ENCODE data around the gene PODNL1. TPM values are rescaled to one million over a fixed set of nuclear protein-coding genes. Genes with fewer than 3 reads are reported as not detected.

The PODNL1 gene
- total and polyA plus RNA-seq, 4 donors, result 0.30 to 7.5 (median 3.1) TPM

DNA sequence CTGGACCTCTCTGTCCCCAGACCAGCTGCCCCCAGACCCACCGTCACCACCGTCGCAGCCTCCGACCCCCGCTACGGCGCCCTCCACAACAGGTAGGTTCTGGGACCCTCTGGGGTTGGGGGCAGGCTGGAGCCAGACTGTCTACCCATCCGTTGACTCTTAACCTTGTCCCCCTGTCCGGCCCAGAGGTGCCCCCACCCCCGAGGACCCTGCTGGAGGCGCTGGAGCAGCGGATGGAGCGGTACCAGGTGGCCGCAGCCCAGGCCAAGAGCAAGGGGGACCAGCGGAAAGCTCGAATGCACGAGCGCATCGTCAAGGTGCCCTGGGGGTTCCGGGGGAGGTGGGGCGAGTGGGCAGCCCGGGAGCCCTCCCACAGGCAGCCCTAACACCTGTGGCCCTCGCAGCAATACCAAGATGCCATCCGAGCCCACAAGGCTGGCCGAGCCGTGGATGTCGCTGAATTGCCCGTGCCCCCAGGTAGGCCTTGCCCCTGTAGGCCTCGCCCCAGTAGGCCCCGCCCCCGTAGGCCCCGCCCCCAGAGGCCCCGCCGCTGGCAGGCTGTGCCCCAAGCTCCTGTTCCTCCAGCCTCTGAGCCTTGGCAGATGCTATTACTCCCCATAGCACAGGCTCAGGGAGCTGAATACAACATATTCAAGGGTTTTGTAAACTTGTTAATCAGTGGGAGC, 19.3 kb downstream of the PODNL1 start:
- Histone ChIP-seq H3K9me3 (ENCODE audit: control insufficient read depth, insufficient read depth, low read length) (peaks cover 1% of the 10 kb centered on the region), H3K27me3 (ENCODE audit: control insufficient read depth, insufficient read depth, low read length) (no peaks in the 10 kb centered on the region), H3K4me3 (ENCODE audit: low read depth, low read length) (no peak overlapping the region), H3K36me3 (ENCODE audit: control insufficient read depth, insufficient read depth, low read length) (peaks cover 88% of the 10 kb centered on the region), H3K4me1 (ENCODE audit: control insufficient read depth, insufficient read depth, low read length) (peaks cover 3% of the 10 kb centered on the region), H3K27ac (ENCODE audit: low read depth, low read length) (no peak overlapping the region)
- WGBS (ENCODE audit: insufficient coverage), result 91% methylated on average over 25 of the region's 34 CpGs
- DNase-seq (ENCODE audit: low read depth in 4 of 6, low spot score in 6 of 6), result no peak

- no peaks in the 10 kb centered on the region for H3K27me3 ChIP-seq (ENCODE audit: control insufficient read depth, insufficient read depth, low read length)
- peaks cover 1% of the 10 kb centered on the region for H3K9me3 ChIP-seq (ENCODE audit: control insufficient read depth, insufficient read depth, low read length)
- no peak overlapping the region for H3K27ac ChIP-seq (ENCODE audit: low read depth, low read length)
- 92% methylated on average over 12 of the region's 14 CpGs for WGBS (ENCODE audit: insufficient coverage)
- peaks cover 88% of the 10 kb centered on the region for H3K36me3 ChIP-seq (ENCODE audit: control insufficient read depth, insufficient read depth, low read length)
- H3K4me3 ChIP-seq (ENCODE audit: low read depth, low read length), result no peak overlapping the region
- peaks cover 3% of the 10 kb centered on the region for H3K4me1 ChIP-seq (ENCODE audit: control insufficient read depth, insufficient read depth, low read length)
- DNase-seq (ENCODE audit: low read depth in 4 of 6, low spot score in 6 of 6), result no peak
Observed at GRCh38 chr19:13917888-13918406, 20.3 kb downstream of the PODNL1 start.

- H3K4me1 ChIP-seq (ENCODE audit: control insufficient read depth, insufficient read depth, low read length), result peaks cover 3% of the 10 kb centered on the region
- 83% methylated on average over 1 of the region's 3 CpGs for WGBS (ENCODE audit: insufficient coverage)
- DNase-seq (ENCODE audit: low read depth in 4 of 6, low spot score in 6 of 6), result no peak
- H3K4me3 ChIP-seq (ENCODE audit: low read depth, low read length), result no peak overlapping the region
- H3K36me3 ChIP-seq (ENCODE audit: control insufficient read depth, insufficient read depth, low read length), result peaks cover 85% of the 10 kb centered on the region
- H3K27ac ChIP-seq (ENCODE audit: low read depth, low read length), result no peak overlapping the region
- H3K9me3 ChIP-seq (ENCODE audit: control insufficient read depth, insufficient read depth, low read length), result no peaks in the 10 kb centered on the region
- no peaks in the 10 kb centered on the region for H3K27me3 ChIP-seq (ENCODE audit: control insufficient read depth, insufficient read depth, low read length)
Observed at GRCh38 chr19:13914777-13915176, 23.4 kb downstream of the PODNL1 start.

GRCh38 chr19:13913352-13913751, 24.9 kb downstream of the PODNL1 start:
- Histone ChIP-seq H3K27me3 (ENCODE audit: control insufficient read depth, insufficient read depth, low read length) (no peaks in the 10 kb centered on the region), H3K4me3 (ENCODE audit: low read depth, low read length) (no peak overlapping the region), H3K4me1 (ENCODE audit: control insufficient read depth, insufficient read depth, low read length) (peaks cover 3% of the 10 kb centered on the region), H3K27ac (ENCODE audit: low read depth, low read length) (no peak overlapping the region), H3K36me3 (ENCODE audit: control insufficient read depth, insufficient read depth, low read length) (peaks cover 81% of the 10 kb centered on the region), H3K9me3 (ENCODE audit: control insufficient read depth, insufficient read depth, low read length) (no peaks in the 10 kb centered on the region)
- DNase-seq (ENCODE audit: low read depth in 4 of 6, low spot score in 6 of 6), result no peak
- 98% methylated on average over 16 of the region's 17 CpGs for WGBS (ENCODE audit: insufficient coverage)

GRCh38 chr19:13909430-13909829, 28.8 kb downstream of the PODNL1 start:
- Histone ChIP-seq H3K4me3 (ENCODE audit: low read depth, low read length) (no peak overlapping the region), H3K27ac (ENCODE audit: low read depth, low read length) (no peak overlapping the region), H3K27me3 (ENCODE audit: control insufficient read depth, insufficient read depth, low read length) (no peaks in the 10 kb centered on the region), H3K4me1 (ENCODE audit: control insufficient read depth, insufficient read depth, low read length) (peaks cover 18% of the 10 kb centered on the region), H3K9me3 (ENCODE audit: control insufficient read depth, insufficient read depth, low read length) (no peaks in the 10 kb centered on the region), H3K36me3 (ENCODE audit: control insufficient read depth, insufficient read depth, low read length) (peaks cover 57% of the 10 kb centered on the region)
- 90% methylated on average over 2 of the region's 2 CpGs for WGBS (ENCODE audit: insufficient coverage)
- no peak for DNase-seq (ENCODE audit: low read depth in 4 of 6, low spot score in 6 of 6)

DNA sequence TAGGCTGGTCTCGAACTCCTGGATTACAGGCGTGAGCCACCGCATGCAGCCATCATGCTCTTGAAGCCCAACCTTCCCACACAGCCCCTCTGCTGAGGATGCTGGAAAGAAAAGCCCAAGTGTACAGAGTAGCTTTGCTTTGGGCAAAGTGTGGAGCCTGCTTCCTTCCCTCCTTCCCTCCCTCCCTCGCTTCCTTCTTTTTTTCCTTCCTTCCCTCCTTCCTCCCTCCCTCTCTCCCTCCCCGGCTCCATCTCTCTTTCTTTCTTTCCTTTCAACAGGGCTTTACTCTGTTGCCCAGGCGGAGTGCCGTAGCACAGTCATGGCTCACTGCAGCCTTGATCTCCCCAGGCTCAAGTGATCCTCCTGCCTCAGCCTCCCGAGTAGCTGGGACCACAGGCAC, 29.5 kb downstream of the PODNL1 start:
- H3K4me1 ChIP-seq (ENCODE audit: control insufficient read depth, insufficient read depth, low read length), result peaks cover 18% of the 10 kb centered on the region
- 88% methylated on average over 5 of the region's 8 CpGs for WGBS (ENCODE audit: insufficient coverage)
- H3K36me3 ChIP-seq (ENCODE audit: control insufficient read depth, insufficient read depth, low read length), result peaks cover 50% of the 10 kb centered on the region
- no peaks in the 10 kb centered on the region for H3K9me3 ChIP-seq (ENCODE audit: control insufficient read depth, insufficient read depth, low read length)
- H3K27me3 ChIP-seq (ENCODE audit: control insufficient read depth, insufficient read depth, low read length), result no peaks in the 10 kb centered on the region
- no peak overlapping the region for H3K27ac ChIP-seq (ENCODE audit: low read depth, low read length)
- no peak overlapping the region for H3K4me3 ChIP-seq (ENCODE audit: low read depth, low read length)
- DNase-seq (ENCODE audit: low read depth in 4 of 6, low spot score in 6 of 6), result no peak

GRCh38 chr19:13906910-13907309, 31.3 kb downstream of the PODNL1 start:
- no peak overlapping the region for H3K27ac ChIP-seq (ENCODE audit: low read depth, low read length)
- H3K4me3 ChIP-seq (ENCODE audit: low read depth, low read length), result peak overlapping the region; percentile 65
- H3K27me3 ChIP-seq (ENCODE audit: control insufficient read depth, insufficient read depth, low read length), result no peaks in the 10 kb centered on the region
- no peak for DNase-seq (ENCODE audit: low read depth in 4 of 6, low spot score in 6 of 6)
- no peaks in the 10 kb centered on the region for H3K9me3 ChIP-seq (ENCODE audit: control insufficient read depth, insufficient read depth, low read length)
- 93% methylated on average over 4 of the region's 5 CpGs for WGBS (ENCODE audit: insufficient coverage)
- H3K36me3 ChIP-seq (ENCODE audit: control insufficient read depth, insufficient read depth, low read length), result peaks cover 32% of the 10 kb centered on the region
- H3K4me1 ChIP-seq (ENCODE audit: control insufficient read depth, insufficient read depth, low read length), result peaks cover 18% of the 10 kb centered on the region

- Histone ChIP-seq H3K36me3 (ENCODE audit: control insufficient read depth, insufficient read depth, low read length) (peaks cover 29% of the 10 kb centered on the region), H3K27me3 (ENCODE audit: control insufficient read depth, insufficient read depth, low read length) (no peaks in the 10 kb centered on the region), H3K9me3 (ENCODE audit: control insufficient read depth, insufficient read depth, low read length) (no peaks in the 10 kb centered on the region), H3K27ac (ENCODE audit: low read depth, low read length) (no peak overlapping the region), H3K4me3 (ENCODE audit: low read depth, low read length) (peak overlapping the region; percentile 65), H3K4me1 (ENCODE audit: control insufficient read depth, insufficient read depth, low read length) (peaks cover 18% of the 10 kb centered on the region)
- 5% methylated on average over 11 of the region's 13 CpGs for WGBS (ENCODE audit: insufficient coverage)
- DNase-seq (ENCODE audit: low read depth in 4 of 6, low spot score in 6 of 6), result peak in 1 of 6 donors; percentile 14
Observed at GRCh38 chr19:13906521-13906904, 31.7 kb downstream of the PODNL1 start.

- no peak within 1 kb of the TSS for H3K27ac ChIP-seq (ENCODE audit: low read depth, low read length)
- peak; percentile 63 to 97 (median 79) for DNase-seq (ENCODE audit: low read depth in 4 of 6, low spot score in 6 of 6)
- 5% methylated on average over 86 of the region's 86 CpGs for WGBS (ENCODE audit: insufficient coverage)
Observed at GRCh38 chr19:13905634-13906520, 32.3 kb downstream of the PODNL1 start, which contains the start of the genes BRME1 and CC2D1A. TSS of gene BRME1 (minus strand) at chr19:13906117. CDS start at chr19:13904892, 1,225 bp downstream. TSS of gene CC2D1A (plus strand) at chr19:13906201. CDS start at chr19:13906442, 241 bp downstream.

More at GRCh38 chr19:13905634-13906520, 32.3 kb downstream of the PODNL1 start, which contains the start of the genes BRME1 and CC2D1A:
- H3K4me3 ChIP-seq (ENCODE audit: low read depth, low read length), result peak within 1 kb of the TSS; percentile 65
- H3K27me3 ChIP-seq (ENCODE audit: control insufficient read depth, insufficient read depth, low read length), result no peaks in the 10 kb centered on the region
- H3K9me3 ChIP-seq (ENCODE audit: control insufficient read depth, insufficient read depth, low read length), result no peaks in the 10 kb centered on the region
- peaks cover 25% of the 10 kb centered on the region for H3K36me3 ChIP-seq (ENCODE audit: control insufficient read depth, insufficient read depth, low read length)
- H3K4me1 ChIP-seq (ENCODE audit: control insufficient read depth, insufficient read depth, low read length), result peaks cover 18% of the 10 kb centered on the region

Data from spinal cord (tissue), 10 donors.